Hepatocyte (in vitro differentiated cells): ENCODE results near the gene FGD2. TPM values are rescaled to one million over a fixed set of nuclear protein-coding genes. Genes with fewer than 3 reads are reported as not detected.

Experiments
- DNase-seq: peaks from one replicate; pipeline ENCODE4 v3.0.0-alpha.2; 2016; ENCODE audit warnings: low spot score
- H2AFZ ChIP-seq: fragments of 200-600 bp; sonication (generic); 2 replicates; pipeline ENCODE4 v1.6.0; 2016; ENCODE audit warnings: antibody characterized with exemption, mild to moderate bottlenecking
- H3K27ac ChIP-seq: fragments of 200-600 bp; sonication (generic); 2 replicates; pipeline ENCODE4 v1.5.1; 2016; ENCODE audit warnings: mild to moderate bottlenecking
- H3K27me3 ChIP-seq: fragments of 200-600 bp; sonication (generic); 2 replicates; pipeline ENCODE4 v1.6.1; 2016
- H3K36me3 ChIP-seq: fragments of 200-600 bp; sonication (generic); replicated peaks from 2 replicates; pipeline ENCODE4 v1.5.1; 2016; ENCODE audit warnings: low read depth; ENCODE audit not compliant: insufficient read depth
- H3K4me1 ChIP-seq: fragments of 200-600 bp; sonication (generic); 2 replicates; pipeline ENCODE4 v1.5.1; 2016; ENCODE audit warnings: mild to moderate bottlenecking, moderate library complexity; ENCODE audit not compliant: insufficient read depth
- H3K4me2 ChIP-seq: fragments of 200-600 bp; sonication (generic); 2 replicates; pipeline ENCODE4 v1.6.0; 2016
- H3K4me3 ChIP-seq: fragments of 200-600 bp; sonication (generic); 2 replicates; pipeline ENCODE4 v1.5.1; 2016; ENCODE audit warnings: mild to moderate bottlenecking
- H3K79me2 ChIP-seq: fragments of 200-600 bp; sonication (generic); 2 replicates; pipeline ENCODE4 v1.6.0; 2017; ENCODE audit warnings: mild to moderate bottlenecking
- H3K9me2 ChIP-seq: fragments of 200-600 bp; sonication (generic); replicated peaks from 2 replicates; pipeline ENCODE4 v1.6.0; 2017; ENCODE audit warnings: mild to moderate bottlenecking; ENCODE audit not compliant: insufficient read depth
- H3K9me3 ChIP-seq: fragments of 200-600 bp; sonication (generic); 2 replicates; pipeline ENCODE4 v1.5.1; 2016; ENCODE audit warnings: low read depth, mild to moderate bottlenecking
- H4K20me1 ChIP-seq: fragments of 200-600 bp; sonication (generic); 2 replicates; pipeline ENCODE4 v1.6.0; 2016; ENCODE audit warnings: mild to moderate bottlenecking; ENCODE audit not compliant: insufficient read depth, poor library complexity, severe bottlenecking
- EZH2 ChIP-seq: fragments of 200-600 bp; sonication (generic); IDR thresholded peaks from 2 replicates; pipeline ENCODE4 v1.6.1; 2016; ENCODE audit warnings: antibody characterized with exemption, mild to moderate bottlenecking, borderline replicate concordance
- EZH2phosphoT487 ChIP-seq: fragments of 200-600 bp; sonication (generic); IDR thresholded peaks from one replicate; pipeline ENCODE4 v1.6.1; 2018; ENCODE audit warnings: antibody characterized with exemption, mild to moderate bottlenecking, low read depth, moderate library complexity; ENCODE audit not compliant: unreplicated experiment, severe bottlenecking
- WGBS: methylation state at CpG from one replicate; pipeline ENCODE4 v1.1.6; 2016; ENCODE audit warnings: low lambda C conversion rate; ENCODE audit errors: missing lambda C conversion rate; 5-methylcytosine and 5-hydroxymethylcytosine counted together
- polyA plus RNA-seq: library from polyadenylated mRNA; unstranded; fragments of >200 nt; fragmentation: Nextera tagmentation; extraction: Ambion mirVana; gene quantifications from 2 replicates; pipeline ENCODE4 v1.2.1, GENCODE V29; 2016
- total RNA-seq: library from RNA; depleted of rRNA; stranded (reverse); fragments of >200 nt; gene quantifications from 2 replicates; pipeline ENCODE4 v1.2.3, GENCODE V29; 2014
- TF ChIP-seq, protein P1 (sequence below): fragments of 200-600 bp; sonication (generic); IDR thresholded peaks from 2 replicates; pipeline ENCODE4 v1.5.1; 2016; ENCODE audit warnings: antibody characterized with exemption, mild to moderate bottlenecking; ENCODE audit not compliant: poor library complexity

FGD2 gene
- total and polyA plus RNA-seq, 2 experiments from 2014 or later: 4.6 to 5.2 TPM

DNA sequence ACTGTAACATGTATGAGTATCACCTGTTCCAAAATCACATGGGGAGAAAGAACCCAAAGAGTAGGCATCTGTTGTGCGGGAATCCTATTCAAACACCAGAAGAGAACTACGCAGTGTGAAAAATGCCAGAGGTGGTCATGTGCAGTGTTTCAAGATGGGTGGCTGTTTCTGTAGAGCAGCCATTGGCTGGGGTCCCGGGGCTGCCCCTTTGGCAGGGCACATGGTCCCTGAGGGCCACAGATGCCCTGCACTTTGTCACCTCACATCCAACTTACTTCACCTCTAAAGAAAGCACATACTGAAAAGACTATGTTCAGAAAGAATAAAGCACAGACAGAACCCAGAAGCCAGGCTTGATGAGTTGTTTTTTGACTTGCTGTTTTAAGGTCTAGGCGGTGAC lies 31.8 kb upstream of the FGD2 start:
- Histone ChIP-seq H3K79me2 (no peaks in the 10 kb centered on the region), H3K4me3 (no peak overlapping the region), H2AFZ (no peak overlapping the region), H3K27ac (no peak overlapping the region), H3K9me2 (no peaks in the 10 kb centered on the region), H3K9me3 (no peaks in the 10 kb centered on the region), H3K4me1 (no peaks in the 10 kb centered on the region), H3K27me3 (no peaks in the 10 kb centered on the region), H3K36me3 (peaks cover 7% of the 10 kb centered on the region), H3K4me2 (no peak overlapping the region), H4K20me1 (no peaks in the 10 kb centered on the region)
- DNase-seq: no peak
- WGBS: 87% methylated on average over 4 of the region's 4 CpGs
- TF ChIP-seq EZH2phosphoT487 (no peak), EZH2 (no peak)
- TF ChIP-seq, protein P1, sequence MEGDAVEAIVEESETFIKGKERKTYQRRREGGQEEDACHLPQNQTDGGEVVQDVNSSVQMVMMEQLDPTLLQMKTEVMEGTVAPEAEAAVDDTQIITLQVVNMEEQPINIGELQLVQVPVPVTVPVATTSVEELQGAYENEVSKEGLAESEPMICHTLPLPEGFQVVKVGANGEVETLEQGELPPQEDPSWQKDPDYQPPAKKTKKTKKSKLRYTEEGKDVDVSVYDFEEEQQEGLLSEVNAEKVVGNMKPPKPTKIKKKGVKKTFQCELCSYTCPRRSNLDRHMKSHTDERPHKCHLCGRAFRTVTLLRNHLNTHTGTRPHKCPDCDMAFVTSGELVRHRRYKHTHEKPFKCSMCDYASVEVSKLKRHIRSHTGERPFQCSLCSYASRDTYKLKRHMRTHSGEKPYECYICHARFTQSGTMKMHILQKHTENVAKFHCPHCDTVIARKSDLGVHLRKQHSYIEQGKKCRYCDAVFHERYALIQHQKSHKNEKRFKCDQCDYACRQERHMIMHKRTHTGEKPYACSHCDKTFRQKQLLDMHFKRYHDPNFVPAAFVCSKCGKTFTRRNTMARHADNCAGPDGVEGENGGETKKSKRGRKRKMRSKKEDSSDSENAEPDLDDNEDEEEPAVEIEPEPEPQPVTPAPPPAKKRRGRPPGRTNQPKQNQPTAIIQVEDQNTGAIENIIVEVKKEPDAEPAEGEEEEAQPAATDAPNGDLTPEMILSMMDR: no peak

DNA sequence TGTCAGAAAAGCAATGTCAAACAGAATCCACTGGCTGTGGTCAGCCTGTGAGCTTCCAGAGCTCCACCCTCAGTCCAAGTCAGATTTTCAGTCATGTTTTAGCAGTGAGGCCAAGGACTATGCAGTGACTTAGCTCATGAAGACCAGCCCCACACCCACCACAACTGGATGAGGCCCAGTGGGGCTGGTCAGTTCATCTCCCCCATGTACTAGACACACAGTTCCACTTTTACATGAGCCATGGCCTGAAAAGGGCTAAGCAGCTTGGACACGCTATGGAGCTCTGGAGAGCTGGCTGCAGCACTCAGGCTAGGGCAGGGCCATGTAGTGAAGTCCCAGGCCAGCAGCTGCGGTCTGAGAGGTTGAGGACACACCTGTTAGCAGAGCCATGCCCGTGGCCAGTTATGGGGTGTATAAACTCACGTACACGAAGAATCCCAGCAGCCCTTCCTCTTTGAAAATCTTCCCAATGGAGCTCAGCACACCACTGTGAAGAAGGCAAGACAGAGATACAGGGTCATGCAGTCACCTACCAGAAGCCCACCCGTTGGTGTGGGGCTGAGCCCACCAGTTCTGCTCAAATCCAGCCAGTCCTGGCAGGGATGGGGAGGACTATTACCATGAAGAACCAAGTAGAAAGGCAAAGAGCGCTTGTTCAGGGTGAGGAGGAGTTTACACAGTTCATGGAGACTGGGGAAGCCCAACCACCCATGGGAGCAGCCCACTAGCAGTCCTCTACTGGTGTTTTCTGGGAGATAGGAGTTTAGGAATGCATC lies 30.0 kb upstream of the FGD2 start:
- Histone ChIP-seq H3K4me2 (no peak overlapping the region), H3K9me2 (no peaks in the 10 kb centered on the region), H3K27ac (no peak overlapping the region), H3K79me2 (peaks cover 15% of the 10 kb centered on the region), H2AFZ (no peak overlapping the region), H4K20me1 (peaks cover 11% of the 10 kb centered on the region), H3K4me3 (no peak overlapping the region), H3K4me1 (no peaks in the 10 kb centered on the region), H3K27me3 (no peaks in the 10 kb centered on the region), H3K9me3 (no peaks in the 10 kb centered on the region), H3K36me3 (peaks cover 7% of the 10 kb centered on the region)
- no peak for DNase-seq
- TF ChIP-seq EZH2phosphoT487 (no peak), EZH2 (no peak)
- TF ChIP-seq, protein P1: no peak
- WGBS: 93% methylated on average over 7 of the region's 7 CpGs

DNA sequence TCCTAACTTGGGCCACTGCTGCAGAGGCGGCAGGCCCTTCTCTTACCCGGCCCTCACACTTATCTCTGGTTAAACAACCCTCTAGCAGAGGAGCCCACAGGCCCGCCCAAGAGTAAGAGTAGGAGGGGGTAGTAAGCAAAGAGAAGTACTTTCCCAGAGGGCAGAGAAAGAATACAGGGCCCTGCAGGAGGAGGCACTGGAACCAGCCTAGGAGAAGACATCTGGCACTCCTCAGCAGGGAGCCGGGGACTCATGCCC lies 29.5 kb upstream of the FGD2 start:
- Histone ChIP-seq H3K4me3 (no peak overlapping the region), H3K4me2 (no peak overlapping the region), H3K79me2 (peaks cover 20% of the 10 kb centered on the region), H4K20me1 (peaks cover 16% of the 10 kb centered on the region), H3K4me1 (no peaks in the 10 kb centered on the region), H3K27ac (no peak overlapping the region), H3K9me3 (no peaks in the 10 kb centered on the region), H3K9me2 (no peaks in the 10 kb centered on the region), H2AFZ (no peak overlapping the region), H3K27me3 (no peaks in the 10 kb centered on the region), H3K36me3 (peaks cover 7% of the 10 kb centered on the region)
- 83% methylated on average over 4 of the region's 4 CpGs for WGBS
- no peak for DNase-seq
- no peak for TF ChIP-seq EZH2
- TF ChIP-seq, protein P1: no peak
- no peak for TF ChIP-seq EZH2phosphoT487
